Stomach (tissue), 4 donors: ENCODE data around the gene BRWD1.

Experiments used
- CTCF ChIP-seq, 7 experiments: fragments of 450-650 bp in 4 of 7; fragments of 200-600 bp in 3 of 7; sonication (generic) in 3 of 7; IDR thresholded peaks; one replicate each; pipeline ENCODE4 v1.5.1; 2016 to 2019; ENCODE audit warnings: antibody characterized with exemption in 7 of 7, control low read depth in 2 of 7, mild to moderate bottlenecking in 1 of 7
- EP300 ChIP-seq: sonication (generic); formaldehyde crosslinking; IDR thresholded peaks from one replicate; pipeline ENCODE4 v1.6.1; 2017; ENCODE audit warnings: antibody characterized with exemption
- POLR2A ChIP-seq, 4 donors: fragments of 450-650 bp; IDR thresholded peaks; one replicate each; pipeline ENCODE4 v1.6.1; 2016; ENCODE audit warnings: antibody characterized with exemption in 4 of 4, control low read depth in 2 of 4, mild to moderate bottlenecking in 1 of 4, moderate library complexity in 1 of 4
- POLR2AphosphoS5 ChIP-seq, 3 donors: sonication (generic); formaldehyde crosslinking; IDR thresholded peaks; one replicate each; pipeline ENCODE4 v1.6.1; 2016; ENCODE audit warnings: antibody characterized with exemption in 3 of 3

DNA sequence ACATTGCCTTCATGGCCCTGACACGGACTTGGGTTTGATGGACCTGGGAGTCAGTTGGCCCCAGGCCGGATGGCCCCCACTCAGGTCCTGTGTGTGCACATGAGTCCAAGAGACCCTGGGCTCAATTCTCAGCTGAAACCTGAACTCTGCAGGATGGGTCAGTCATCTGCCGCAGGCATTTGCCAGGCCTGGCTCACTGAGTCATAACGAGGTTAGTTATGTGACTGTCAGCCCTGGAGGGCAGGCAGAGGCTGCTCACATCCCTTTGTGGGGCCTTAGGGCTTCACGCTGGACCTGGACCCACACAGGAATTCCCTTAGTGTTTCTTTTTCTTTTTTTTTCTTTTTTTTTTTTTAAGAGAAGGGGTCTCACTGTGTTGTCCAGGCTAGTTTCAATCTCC, 176.7 kb downstream of the BRWD1 start:
- TF ChIP-seq EP300, result no peak
- TF ChIP-seq POLR2A (IDR thresholded peaks at IDR 0.05), result no peak
- no peak for TF ChIP-seq CTCF (IDR thresholded peaks at IDR 0.05)
- no peak for TF ChIP-seq POLR2AphosphoS5 (IDR thresholded peaks at IDR 0.05)
